HG03159 (cell line): Measurements from ENCODE around the gene SPAG17.

ENCODE experiments used
- ATAC-seq: cut with Tn5 transposase; IDR thresholded peaks from one replicate; pipeline ENCODE4 v1.9.1; 2021; ENCODE audit warnings: mild to moderate bottlenecking, moderate library complexity; ENCODE audit not compliant: unreplicated experiment

The SPAG17 gene

DNA sequence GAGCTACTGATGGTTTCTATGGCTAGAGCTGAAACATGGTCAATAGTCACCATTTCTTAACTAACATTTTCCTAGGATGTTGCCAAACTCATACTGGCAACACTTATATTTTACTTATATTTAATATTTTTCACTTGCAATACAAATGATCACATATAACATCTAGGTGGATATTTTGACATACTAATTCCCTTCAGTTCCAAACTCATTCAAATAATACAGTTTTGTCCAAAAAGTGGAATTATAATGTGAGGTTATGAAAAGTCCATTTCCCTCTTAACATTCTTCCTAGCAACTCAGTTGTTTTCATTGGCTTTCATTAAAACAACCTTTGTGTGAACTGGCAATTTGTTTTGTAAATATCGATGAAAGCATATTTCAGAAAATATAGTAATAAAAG, 16.0 kb downstream of the SPAG17 start:
- ATAC-seq: no peak

DNA sequence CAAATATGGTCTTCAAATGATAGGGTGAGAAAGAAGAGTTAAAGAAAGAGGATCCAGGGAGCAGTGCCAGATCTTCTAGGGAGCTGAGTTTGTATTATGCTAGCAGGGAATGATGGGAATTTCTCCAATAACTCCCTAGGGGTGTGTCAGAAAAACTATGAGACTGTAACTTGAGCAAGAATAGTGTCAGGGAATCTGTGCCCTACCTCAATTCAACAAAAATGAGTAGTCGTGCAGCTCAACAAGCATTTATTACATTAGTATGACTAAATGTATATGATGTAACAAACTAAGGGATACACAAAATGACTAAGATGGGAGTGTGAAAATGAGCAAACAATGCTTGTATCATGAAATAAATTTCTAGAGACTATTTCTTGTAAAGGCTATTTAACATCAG, 24.2 kb downstream of the SPAG17 start:
- no peak for ATAC-seq

DNA sequence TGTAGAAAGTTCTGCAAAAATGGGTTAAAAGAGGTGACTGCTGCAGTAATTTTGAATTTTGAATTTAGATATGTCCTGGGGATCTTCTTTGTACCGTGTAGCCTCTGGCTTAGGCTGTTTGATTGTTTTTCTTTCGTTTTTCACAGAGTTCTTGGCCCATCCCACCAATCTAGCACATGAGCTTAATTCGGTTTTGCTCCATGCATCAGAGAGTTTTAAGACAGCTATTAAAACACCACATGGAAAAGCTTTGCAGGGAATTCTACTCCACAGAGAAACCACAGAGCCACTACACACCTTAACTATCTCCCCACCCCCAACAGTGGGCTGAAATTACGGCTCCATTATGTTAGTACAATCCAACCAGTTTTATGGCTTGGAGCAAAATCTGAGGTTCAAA, 25.5 kb downstream of the SPAG17 start:
- ATAC-seq: no peak

DNA sequence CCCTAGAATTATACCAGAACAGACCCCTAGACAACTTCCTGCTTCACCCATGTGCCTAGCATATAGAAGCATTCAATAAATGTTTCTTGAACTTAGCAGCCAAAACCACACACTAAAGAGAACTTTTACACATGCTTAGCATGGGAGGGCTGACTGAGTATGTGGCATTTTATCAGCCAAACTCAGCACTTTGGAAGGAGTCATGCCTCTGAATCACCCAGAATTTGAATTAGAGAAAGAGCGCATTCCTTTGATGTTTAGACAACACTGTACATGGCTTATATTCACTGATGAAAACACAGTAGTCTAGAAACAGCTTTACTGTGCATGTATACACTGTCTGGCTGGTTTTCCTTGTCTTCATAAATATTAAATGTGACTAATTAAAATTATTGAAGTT, 26.1 kb downstream of the SPAG17 start:
- ATAC-seq: no peak

DNA sequence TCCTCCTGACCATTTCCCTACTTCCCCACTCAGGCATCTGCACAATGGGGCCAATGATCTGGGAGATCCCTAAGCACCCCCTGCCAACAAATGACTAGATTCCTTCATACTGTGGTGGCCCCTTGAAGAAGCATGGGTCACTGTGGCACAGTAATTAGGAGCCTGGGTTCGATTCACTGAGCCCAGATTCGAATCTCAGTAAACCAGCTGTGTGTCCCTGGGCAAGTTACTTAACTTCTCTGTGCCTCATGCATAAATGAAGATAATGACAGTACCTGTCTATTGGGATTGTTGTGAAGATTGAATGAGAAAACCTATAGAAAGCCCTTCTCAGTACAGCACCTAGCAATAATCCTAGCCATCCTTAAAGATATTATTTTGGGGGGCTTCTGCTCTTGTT, 27.5 kb downstream of the SPAG17 start:
- no peak for ATAC-seq

DNA sequence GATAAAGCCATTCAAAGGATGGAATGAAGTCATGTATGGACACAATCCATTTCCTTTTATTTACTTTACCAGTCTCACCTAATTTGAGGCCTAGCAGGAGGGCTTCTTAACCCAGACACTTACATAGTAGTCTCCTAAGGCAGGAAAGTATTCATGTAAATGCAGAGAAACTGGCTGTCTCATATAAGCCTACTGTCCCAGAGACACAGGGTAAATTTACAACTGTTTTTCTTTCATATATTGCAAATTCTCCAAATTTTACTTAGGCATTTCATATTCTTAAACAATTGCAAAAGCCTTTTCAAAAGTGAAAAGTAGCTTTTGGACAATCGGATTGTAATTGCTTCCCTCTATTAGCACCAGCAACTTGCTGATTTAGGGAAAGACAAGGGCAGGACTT, 29.9 kb downstream of the SPAG17 start:
- no peak for ATAC-seq

DNA sequence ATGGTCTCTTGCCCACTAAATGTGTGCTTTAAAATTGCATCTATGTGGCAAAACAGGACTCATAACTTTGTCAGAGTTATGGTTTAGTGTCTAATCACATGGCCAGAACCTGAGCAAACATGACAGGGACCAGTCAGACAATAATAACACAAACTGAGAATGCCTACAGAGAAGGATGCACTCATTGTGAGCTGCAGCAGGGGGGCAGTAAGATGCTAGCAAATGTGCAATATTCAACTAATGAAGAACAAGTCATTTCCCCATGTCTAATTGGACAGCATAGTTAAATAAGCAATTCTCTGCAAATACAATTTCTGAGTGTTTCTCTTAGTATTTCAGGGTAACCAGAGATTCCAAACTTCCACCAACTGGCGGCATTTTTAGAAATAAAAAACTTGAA, 30.8 kb downstream of the SPAG17 start:
- no peak for ATAC-seq

DNA sequence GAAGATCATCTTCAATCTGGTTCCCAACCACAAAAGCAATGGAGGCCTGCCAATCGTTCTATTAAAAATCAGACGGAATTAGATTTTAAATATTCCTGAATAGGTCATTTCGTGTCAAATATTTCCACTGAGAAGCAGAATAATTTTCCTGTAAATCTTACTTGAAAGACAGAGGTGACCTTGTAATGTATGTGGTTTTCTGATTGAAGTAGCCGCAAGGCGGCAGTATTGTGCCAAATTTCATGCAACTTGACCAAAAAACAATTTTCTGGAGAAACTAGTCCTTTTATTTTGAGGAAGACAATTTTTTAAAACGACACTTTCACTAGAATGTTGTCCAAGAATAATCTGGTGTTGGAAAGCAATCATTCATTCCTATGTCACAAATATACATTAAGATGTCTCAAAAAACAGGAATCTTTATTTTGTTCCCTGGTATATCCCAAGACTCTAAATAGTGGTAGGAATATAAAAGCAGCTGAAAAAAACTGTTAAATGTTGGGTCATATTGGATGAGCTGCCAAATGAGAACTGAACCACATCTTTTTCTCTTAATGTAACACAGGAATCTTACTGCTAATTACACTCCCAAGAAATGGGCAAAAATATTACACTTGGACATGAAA, 33.6 kb downstream of the SPAG17 start:
- ATAC-seq: no peak

DNA sequence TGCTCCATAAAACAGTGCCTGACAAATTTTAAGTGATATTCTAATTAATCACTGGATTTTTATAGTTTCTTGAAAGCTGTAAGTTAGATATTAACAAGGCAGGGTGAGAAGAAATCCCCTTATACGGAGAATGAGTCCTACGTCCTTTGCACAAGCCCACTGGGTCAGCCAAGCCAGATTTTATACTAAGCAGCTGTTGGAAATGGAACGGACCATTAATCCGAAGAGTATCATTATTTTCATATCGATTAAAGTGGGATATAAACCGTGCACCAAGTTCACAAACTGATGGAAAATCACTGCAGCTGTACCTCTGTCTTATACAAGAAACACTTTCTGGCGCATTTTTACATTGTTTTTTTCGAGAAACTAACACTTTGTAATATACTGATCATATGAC, 35.2 kb downstream of the SPAG17 start:
- no peak for ATAC-seq

DNA sequence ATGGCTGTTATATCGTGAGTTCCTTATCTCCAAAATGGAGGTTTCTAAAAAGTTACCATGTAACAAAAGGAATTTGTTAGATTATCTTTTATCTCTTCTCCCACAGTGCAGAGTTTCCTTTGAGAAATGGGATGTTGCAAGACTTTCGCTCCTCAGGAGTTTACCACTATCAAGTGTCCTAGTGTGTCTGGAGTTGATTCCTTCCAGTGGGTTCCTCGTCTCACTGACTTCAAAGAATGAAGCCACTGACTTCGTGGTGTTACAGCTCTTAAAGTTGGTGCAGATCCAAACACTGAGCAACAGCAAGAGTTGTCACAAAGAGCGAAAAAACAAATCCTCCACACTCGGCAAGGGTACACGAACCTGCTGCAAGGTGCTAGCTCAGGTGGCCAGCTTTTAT, 37.0 kb downstream of the SPAG17 start:
- ATAC-seq: no peak

DNA sequence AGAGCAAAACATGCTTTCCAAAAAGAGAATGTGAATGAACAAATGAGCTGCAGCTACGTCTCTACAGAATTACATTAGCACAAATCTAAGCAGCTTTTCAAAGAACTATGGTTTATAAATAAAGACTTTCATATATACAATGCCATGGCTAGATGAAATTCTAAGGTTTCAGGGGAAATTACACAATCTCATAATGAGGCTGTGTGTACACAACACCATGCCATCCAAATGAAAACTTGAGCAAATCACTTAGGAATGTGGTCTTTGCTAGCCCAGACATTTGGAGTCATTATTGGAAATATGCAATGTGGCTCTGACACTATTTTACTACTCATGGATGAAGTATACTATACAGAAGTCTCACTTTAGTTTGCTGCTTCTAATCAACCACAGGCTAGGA, 37.5 kb downstream of the SPAG17 start:
- no peak for ATAC-seq

DNA sequence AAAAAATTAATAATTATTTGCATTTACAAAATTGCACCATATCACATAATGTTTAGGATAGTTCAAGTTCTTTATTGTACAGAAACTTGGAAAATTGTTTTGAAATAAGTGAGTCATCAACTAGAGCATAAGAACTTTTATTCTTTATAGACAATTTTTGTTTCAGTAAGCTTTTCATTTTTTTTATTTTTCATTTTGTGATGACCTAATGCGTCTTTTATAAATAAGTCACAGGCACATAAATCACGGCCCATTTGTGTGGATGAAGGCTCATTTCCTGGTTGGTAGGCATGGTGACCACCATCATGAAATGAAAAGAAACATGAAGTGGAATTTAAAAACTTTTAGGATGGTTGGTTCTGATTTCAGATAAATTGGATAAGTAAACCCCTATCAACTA, 39.3 kb downstream of the SPAG17 start:
- ATAC-seq: no peak

DNA sequence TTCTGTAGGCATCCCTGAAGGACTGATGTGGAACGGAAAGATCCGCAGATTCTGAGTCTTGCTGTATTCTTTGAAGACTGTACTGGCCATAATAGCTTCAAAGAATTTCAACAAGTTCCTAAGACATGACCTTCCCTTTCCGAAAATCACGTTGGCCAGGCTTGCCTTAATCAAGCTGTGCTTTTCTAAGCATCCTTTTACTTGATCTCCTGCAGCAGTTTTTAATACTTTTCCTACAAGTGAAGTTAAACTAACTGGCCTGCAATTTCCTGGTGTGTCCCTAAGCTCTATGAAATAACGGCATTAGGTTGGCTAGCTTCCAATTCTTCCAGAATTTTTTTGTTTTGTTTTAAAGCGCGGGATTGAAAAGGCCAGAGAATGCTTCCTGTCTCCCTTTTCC, 40.3 kb downstream of the SPAG17 start:
- ATAC-seq: no peak

DNA sequence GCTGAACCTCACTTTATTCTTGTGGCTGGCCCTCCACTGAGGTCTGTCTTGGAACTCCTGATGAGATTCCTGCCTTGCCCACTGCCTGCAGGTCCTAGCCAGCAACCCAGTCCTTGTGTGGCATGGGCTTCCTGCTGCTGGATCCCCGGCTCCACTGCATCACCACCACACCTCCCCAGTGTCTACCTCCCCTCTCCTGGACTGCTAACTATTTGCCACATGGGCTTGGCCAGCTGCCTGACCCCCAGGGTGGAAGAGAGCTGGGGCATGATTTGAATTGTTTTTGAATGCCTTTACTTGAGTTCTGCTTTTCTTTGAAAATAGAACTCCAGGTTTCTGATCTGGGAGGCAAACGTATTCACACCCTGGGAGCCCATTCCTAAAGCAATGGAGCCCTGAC, 41.2 kb downstream of the SPAG17 start:
- ATAC-seq: no peak

DNA sequence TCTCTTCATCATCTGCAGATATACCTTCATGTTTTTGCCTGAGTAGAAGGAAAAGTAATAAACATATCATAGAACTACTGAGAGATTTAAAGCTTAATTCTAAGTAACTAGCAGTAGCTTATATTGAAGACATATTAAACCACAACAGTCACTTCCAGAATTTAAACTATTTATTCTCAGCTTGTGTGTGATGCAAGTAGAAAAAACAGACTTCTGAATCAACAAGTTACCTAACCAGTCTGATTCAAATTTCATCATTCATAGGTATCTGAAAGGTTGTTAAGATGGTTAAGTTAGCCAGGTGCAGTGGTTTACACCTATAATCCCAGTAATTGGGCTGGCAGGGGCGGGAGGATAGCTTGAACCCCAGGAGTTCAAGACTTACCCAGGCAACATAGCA, 41.9 kb downstream of the SPAG17 start:
- no peak for ATAC-seq

DNA sequence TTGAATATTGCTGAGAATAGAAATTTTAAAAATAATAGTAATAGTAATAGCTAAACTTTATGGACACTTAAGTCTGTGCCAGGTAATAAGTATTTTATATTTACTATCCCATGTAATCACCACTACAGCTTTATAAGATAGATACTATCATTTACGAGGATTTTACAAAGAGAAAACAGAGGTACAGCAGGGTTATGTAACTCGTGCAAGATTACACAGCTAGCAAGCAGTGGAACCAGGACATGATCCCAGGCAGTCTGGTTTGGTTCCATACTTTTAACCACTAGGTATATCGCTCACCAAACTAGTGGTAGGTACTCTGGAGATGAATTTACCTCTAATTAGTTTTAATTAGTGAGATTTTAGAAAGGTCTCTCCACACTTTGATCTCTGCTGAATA, 42.5 kb downstream of the SPAG17 start:
- no peak for ATAC-seq

DNA sequence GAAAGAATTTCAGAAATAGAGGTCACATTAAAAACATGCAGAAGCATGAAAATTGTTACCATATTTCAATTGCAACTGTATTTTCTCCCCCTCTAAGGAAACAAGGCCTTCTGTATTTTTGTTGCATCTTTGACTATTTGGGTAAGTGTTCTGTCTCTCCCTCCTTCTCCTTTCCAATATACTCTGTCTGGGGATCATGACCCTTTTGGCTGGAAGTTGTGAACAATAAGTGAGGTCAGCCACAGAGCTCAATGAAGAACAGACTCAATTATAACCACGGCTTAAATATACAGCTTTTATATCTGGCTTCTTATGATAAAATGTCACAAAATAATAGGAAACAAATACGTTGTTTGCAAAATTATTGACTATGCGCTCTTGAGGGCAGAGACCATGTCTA, 47.1 kb downstream of the SPAG17 start:
- no peak for ATAC-seq

DNA sequence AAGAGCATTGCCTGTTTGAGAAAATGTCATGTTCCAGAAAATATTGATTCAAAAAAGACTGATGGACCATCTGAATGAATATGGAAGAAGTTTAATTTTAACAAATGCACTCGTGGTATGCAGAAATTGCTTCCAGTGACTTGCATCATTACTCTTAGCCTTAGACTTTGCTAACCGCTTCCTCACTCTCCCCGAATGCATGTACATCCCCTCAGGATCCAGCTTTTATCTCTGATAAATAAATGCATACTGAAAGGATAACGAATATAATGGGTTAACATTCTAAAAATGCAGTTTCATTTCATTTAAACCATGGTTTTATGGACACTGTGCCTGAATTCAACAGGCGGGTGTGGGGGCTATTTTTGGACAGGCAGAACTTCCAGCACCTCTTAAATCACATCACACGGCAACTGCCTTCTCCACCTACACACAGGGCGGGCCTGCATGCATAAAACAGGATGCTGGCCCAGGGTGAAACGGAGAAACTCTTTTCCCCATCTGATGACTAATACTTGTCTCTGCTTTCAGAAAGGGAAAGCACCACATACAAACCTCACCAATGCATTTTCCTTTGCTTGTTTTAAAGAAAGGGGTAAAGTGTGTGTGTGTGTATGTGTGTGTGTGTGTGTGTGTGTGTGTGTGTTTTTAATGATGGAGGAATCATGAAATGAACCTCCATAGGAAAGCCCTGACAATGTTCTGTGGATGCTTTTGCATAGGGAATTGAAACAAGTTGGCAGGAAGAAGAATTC, 48.7 kb downstream of the SPAG17 start:
- peak; percentile 100 for ATAC-seq

DNA sequence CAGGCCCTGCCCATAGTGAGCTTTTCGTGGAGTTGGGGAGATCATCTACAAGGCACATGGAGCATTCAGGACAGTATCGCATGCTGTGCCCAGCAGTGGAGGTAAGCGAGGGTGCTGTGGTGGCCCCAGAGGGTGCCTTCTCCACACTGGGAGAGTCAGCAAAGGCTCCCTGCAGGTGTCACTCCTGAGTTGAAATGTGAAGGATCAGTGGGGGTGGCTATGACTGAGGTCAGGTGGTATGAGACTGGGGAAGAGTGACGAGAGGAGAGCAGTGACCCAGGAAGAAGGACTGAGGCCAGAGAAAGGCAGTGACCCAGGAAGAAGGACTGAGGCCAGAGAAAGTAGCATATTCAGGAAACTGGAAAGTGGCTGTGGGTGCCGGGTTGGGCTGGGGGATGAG, 53.0 kb downstream of the SPAG17 start:
- ATAC-seq: no peak

DNA sequence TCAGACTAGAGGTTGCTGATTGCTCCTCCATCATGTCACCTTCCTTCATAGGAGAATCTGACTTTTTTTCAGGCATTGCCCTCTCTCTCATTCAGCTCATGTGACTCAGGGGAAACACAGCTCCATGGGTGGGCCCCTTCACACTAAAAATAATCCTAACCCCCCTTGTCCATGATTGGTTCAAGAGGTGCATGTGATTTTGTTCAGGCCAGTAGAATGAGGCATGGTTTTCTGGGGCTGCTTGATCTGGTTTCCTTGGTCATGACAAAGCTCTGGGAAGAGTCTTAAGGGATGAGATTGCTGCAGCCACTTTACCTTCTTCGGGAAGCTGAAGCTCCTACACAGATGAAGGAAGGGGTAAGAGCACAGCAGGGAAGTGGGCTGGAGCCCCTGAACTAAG, 56.3 kb downstream of the SPAG17 start:
- ATAC-seq: no peak

DNA sequence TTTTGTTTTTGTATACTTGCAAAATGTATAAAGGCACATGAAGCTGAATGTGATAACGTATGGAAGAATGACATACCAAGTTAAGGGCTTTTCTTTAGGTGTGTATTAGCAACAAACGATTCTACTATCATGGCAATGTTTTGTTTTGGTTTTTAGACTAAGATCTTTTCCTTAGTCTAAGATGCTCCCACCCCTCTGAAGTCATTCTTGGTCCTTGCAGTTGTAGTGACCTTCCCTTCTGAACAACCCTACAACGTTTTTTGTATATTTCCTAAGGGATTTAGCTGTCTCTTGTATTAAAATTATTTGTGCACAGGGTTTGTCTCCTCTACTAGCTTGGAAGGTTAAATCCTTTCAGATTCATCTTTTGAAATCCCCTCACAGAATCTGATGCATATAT, 61.0 kb downstream of the SPAG17 start:
- ATAC-seq: no peak

DNA sequence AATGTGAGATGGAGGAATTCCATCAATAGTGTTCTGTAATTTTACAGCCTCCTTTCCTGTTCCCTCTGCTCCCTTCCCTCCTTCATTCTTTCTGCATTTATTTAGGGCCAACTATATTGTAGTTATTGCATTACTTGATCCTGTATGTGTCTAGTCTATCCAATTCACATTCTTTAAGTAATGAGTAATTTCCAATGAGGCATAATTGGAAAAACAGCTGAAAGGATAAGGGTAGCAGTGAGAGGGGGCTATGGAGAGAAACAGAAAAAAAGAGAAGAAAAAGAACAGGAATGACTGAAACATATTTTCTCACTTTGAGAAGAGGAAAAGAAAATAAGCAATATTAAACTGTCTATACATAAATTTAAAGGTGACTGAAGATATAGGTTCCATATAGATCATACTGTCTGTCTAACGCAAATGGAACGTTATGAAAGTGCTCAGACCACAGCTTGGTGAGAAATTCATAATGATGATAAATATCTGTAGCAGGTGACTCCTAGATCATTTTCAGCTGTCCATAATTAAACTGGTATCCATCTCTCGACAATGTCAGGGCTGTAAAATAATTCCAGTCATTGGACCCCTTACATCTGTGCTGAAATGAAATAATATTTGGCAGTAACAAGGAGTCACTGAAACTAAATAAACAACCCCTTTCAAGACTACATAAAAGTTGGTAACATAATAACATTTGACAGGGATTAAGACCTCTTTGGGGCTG, 61.8 kb downstream of the SPAG17 start:
- no peak for ATAC-seq
